GM18861 (cell line): ENCODE results near the gene FOXP1.

ENCODE experiments used
- ATAC-seq: cut with Tn5 transposase; IDR thresholded peaks from one replicate; pipeline ENCODE4 v1.9.1; 2021; ENCODE audit not compliant: unreplicated experiment

FOXP1 gene

DNA sequence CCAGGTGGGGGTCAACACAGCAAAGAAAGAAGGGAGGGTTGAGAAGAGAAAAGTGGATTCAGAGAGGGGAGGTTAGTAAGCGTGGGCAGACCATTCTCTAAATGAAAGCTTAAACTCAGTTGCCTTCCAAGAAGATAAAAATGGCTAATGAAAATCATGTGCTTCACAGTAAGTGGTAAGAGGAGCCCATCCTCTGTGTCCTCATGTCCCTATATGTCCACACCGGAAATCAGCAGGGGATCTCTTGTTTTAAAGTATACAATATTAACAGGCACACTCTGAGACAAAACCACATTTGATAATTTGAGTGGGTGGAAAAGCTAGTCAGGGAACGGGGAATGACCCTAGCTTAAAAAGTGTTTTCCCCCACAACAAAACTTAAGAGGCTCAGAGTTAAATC lies 4.4 kb upstream of the FOXP1 start:
- no peak for ATAC-seq

DNA sequence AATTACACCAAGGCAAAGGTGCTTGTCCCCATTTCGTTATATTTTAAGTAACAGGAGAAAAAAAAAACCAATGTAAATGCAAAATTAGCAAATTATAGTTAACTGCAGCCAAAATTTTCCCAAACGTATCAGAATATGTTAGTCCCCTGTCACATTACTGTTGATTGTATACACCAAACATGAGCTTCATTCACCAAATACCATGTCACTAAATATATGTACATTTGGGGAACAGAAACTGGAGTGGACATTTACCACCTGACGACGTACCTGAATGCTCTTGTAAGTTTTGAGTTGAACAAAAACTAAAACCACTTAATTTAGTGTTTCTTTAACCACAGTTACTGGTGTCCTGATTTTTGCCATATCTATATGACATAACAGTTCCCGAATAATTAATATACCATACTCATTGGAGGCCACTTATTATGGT lies 3.3 kb upstream of the FOXP1 start:
- no peak for ATAC-seq

DNA sequence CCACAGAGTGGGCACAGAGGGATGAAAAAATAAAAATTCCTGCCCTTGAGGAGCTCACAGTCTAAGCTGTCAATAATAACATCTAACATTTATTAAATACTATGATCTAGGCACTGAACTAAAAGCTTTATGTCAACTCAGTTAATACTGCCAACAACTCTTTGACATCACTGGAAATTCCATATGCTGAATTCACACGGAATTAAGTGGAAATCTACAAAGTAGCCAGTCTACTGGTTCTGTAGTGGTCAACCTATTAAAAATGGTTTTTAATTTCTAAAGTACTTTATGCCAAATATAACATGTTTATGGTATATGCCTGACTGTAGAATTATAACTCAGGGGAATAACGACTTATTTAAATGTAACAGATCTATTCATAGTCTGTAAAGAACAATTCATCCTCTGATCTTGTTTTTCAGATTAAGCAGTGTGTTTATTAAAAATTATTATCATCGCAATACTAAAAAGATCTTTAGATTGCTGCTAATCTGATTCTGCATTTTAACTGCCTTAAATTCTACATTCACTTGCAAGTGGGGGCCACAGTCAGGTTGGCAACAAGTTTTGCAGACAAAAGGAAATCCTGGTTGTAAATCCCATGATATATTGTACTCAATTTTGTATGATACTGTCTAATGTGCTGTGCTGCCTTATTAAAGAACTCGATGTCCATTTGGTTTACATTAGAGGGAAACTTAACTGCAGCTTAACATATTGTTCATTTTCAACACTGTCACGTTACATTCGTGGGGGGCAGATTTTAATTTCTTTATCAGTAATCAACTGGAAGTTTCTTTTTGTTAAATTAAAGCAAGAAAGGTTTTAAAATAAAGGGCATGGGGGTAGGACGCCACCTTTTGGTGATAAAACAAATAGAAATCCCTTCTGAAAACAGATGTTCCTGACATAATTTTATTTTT lies 2.6 kb upstream of the FOXP1 start:
- ATAC-seq, result no peak

DNA sequence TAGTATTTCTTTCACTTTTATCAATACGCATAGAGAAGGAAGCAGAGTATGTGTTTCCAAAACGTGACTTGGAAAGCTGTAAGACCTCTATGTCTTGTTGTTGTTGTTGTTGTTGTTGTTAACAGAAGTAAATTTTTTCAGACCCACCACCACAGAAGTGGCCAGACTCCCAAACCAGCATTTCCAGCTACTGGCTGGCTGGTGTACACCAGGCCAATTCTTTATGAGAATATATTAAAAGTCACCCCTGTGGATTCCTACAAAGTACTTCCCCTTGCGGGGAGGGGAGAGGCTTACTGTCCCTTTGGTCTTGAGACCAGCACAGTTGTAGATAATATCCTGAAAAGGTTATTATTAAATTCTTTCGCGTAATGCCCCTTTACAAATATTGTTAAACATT lies 1.6 kb upstream of the FOXP1 start:
- no peak for ATAC-seq

DNA sequence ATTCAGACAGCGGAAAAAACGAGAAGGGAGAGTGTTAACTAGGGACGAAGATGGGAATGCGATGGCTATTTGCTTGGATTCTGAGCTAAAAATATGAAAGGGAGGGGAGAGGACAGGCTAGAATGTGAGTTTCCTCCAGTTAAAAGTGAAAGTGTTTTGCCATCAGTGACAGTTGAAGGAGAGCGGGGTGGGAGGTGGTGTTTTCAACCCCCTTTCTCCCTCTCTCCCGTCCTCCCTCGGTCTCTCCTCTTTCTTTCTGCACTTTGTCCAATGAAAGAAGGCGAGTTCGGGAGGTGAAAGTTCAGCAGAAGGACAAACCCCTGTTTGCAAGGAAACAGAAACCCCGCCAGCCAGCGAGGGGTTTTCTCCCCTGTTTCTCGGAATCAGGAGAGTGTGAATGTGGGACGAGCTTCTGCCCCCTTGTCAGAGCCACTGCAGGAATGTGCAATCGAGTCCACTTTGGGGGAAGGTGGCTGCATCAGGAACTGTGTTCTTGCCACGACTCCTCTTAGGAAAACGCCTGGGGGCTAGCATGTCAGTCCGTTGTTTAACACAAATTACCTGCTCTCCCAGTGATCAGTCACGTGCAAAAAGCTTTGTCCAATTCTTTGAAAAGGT lies 975 bp upstream of the FOXP1 start:
- ATAC-seq, result no peak

DNA sequence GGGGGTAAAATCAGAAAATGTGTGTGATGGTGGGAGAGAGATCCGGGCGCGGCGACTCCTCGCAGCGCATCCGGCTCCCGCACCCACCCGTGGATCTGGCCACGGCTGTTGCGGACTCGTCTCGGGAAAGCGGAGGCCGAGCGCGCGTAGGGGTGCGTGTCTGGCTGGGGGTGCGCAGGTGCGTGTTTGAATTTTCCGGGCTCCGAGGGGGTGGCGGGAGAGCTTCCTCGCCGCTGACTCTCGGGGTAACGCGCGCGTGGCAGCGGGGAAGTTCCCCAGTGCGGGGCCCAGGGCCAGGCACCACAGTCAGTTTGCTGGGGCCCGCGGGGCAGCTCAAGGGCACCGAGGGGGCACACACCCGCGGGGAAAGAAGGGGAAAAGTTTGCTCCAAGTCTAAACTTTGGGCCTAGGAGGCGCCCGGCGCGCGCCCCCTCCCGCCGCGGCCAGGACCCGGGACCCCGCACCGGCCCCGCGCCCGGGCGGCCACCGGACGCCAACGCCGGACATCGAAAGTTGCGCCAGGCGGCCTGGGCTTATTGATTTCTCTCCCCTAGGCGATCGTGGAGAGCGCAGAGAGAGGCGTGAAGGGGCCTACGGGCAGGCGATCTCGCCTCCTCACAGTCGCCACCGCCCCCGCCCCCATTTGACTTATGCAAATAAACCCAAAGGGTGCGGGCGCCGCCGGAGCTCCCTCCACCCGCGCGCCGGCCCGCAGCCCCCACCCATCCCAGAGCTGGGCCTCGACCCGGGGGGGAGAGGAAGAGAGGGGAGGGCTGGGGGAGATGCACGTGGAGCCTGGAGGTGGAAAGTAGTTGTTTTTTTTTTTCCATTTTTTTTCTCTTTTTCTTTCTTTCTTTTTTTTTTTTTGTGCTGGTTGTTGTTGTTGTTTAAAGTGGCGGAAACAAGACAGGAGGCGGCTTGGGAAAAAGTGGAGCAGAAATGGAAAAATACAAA lies 639 bp downstream of the FOXP1 start:
- ATAC-seq, result no peak

DNA sequence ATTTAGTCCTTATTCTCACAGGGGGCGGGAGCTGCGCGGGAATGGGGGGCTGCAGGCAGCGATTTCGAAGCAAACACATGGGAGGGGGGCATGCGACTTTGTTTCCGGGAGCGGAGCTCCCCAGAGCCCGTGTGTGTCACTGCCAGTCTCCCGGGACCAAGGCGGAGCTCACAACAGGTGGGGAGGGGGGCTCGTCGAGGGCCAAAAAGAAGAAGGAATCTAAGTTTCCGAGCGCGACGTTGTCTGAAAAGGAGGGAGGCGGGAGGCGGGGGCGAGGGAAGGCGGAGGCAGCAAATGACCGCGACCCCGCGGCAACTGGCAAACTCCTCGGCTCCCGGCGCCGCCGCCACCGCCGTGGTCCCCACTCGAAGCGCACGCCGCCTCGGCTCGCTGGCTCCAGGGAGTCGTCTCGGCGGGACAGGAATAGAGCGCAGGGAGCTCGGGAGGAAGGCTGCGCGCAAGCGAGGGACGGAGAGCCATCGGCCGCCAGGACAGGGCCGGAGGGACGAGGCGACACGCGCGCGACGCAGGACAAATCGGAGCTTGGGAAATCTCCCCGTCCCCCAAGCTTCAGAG lies 1.4 kb downstream of the FOXP1 start:
- no peak for ATAC-seq

DNA sequence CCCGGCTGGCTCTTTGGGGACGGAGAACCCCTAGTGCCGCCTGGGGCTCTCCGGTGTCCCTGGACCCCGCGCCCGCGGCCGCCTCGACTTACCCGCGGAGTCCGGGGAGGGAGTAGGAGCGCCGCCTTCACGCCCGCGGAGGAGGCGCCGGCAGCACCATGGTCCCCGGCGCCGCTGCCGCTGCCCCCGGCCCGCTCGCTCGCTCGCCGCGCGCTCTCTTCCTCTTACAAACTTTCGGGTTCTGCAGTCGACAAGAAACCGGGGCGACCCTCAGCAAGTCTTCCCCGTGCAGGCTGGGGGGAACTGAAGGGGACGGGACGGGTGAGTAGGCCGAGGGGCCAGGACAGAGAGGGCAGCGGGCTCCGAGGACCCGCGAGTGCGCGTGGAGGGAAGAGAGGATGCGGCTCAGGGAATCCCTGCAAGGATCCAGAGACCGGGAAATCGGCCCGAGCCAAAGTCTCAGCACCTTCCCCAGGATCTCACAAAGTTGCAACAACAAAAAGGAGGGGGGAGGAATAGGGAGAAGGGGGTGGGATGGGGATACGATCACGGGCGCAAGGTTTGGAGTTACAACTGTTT lies 2.0 kb downstream of the FOXP1 start:
- no peak for ATAC-seq

DNA sequence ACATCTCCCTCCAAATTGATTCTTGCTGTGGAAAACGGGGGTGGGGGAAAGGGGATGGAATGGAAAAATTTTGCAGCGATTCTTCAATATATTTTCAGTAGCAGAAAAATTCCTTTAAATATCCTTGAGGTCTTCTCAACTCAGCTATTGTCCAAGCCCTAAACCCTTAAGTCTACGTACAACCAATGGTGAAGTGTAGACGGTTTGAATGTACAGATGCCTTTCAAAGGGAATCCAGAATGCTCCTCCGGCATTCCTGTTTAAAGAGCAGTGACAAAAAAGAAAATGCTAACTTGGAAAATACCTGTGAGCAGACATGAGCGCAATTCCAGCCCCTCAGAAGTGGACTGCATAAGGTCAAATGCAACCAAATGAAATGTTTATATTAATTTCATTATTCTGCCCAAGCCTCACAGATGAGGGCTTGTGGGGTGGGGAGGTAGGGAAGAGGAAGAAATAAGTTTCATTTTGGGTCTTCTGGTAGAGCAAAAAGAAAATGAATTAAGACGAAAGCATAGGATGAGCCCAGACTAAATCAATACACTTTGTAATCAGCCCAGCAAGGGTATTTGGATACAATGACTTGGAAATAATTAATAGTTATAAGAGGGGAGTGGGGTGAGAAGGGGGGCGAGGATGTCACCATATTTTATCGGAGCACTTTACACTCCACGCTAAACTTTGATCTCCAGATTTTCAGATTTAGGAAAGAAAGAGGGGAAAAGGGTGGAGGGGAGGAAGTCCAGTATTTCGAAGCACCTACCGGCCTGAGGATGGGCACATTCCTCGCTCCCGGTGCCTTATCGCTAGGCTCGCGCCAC lies 2.7 kb downstream of the FOXP1 start:
- ATAC-seq, result no peak

DNA sequence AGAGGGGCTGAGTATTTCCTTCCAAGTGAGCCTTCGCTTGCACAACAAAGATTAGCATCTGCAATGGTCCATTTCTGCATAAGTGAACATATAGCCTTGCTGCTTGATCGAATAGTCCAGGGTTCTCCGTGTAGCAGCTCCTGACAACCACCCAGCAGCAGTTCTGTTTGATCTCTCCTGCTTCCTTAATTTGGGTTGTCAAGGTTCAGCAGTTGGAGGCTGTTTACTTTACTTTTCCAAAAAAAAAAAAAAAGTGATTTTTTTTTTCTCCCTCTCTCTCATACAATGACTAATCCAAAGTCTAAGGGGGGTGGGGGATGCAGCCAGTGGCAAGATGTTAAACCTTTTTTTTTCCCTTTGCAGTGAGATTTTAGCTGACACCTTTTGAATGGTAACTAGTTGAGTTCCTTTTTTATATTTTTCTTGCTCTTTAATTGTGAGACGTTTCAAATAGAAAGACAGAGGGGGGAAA lies 3.6 kb downstream of the FOXP1 start:
- ATAC-seq, result no peak

DNA sequence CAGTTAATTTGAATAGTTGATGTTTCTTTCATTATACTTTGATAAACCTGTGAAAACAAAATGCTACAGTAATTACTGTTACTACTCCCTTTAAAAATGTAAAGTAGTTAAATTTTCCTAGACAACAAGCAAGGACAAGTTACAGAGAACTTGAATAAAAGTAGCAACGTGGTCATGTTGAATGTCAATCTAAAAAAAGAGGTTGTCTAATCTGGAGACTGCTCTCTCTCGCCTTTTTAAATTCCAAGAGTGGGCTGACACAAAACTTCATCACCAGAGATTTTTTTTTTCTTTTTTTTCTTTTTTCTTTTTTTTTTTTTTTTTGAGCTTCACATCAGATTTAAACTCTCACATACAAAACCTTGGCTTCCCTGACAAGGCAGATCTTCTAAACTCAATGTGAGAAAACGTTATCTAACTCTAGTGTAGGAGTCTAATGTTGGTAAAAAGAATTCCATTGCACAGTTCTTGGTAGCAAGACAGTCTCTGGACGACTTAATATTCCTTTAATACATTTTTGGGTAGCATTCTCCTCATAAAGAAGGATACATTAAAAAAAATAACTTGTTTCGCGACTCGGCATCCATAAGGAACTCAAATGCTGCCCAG lies 4.1 kb downstream of the FOXP1 start:
- ATAC-seq, result no peak

DNA sequence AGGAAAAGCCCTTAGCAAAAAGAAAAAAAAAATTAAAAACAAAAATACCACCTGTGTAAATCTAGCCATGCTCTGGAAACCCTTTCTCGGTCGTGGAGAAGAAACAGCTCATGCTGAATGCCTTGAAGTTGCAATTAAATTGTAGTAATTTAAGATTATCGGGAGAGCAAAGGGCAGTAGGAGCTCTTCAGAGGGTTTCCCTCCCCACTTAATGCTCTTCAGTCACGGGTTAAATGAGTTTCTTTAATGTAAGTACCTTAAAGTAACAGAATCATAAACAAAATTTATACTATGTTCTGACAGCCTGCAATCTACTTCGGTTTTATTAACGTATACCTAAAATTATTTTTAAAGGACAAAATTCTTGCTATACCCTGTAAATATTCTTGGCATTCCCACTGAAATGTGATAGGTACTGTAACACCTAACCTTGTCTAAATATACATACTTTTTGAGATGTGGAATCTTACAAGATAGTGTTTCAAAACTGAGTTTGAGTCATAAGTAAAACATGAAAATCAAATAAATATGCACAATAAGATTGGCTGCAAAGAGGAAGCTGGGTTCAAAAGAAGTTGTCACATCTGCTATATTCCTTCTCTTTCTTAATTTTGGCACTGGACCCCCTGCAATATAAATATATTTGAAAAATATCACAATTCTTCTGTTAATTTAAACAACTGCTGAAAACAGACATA lies 5.3 kb downstream of the FOXP1 start:
- ATAC-seq, result no peak

DNA sequence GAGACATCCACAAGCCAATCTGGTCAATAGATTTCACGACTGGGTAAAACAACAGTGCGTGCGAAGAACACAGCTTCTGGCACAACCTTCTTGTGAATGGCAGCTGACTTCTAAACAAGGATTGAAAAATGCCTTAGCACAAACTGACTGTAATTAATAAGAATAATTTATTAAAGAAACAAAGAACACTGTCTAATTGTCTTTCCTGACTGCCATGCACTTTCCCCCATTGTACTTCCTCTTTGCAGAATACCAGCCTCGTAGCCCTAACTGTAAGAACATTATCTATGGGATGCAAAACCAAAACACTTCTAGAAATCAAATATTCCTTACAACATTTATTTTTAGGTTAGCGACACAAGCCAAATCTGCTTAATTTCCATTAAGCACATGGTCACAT lies 6.5 kb downstream of the FOXP1 start:
- ATAC-seq, result no peak

DNA sequence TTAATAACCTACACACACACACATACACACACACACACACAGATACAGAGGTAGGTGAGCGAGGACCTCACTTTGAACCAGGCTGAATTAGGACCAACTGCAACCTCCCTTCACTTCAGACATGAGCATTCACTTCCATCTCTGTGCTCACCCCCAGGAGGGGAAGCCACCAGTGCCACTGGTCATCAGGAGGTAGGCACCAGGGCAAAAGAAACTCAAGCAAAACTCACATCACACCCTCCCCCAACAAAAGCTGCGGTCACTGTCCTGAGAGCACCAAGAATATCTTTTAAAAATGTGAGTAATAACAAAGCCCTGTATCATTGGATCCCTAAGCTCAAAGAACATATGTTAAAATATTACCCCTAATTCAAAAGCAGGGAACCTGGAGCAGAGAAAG lies 8.1 kb downstream of the FOXP1 start:
- ATAC-seq, result no peak

DNA sequence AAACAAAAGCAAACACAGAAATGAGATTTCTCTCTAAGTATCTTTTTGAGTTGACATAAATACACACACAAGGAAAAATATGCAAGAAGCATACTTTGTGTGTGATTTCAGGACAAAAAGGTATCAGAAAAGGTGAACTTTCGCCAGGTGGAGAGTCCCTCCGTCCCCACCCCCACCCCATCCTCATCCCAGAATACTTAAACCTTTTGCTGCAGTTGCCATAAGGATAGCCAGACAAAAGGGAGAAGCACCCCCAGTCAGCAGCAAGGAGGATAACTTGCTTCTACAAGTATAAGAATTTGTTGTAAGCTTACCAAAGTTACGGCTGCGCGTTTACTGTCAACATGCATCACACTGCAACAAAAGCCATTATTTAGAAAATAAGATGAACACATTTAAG lies 10.3 kb downstream of the FOXP1 start:
- no peak for ATAC-seq

DNA sequence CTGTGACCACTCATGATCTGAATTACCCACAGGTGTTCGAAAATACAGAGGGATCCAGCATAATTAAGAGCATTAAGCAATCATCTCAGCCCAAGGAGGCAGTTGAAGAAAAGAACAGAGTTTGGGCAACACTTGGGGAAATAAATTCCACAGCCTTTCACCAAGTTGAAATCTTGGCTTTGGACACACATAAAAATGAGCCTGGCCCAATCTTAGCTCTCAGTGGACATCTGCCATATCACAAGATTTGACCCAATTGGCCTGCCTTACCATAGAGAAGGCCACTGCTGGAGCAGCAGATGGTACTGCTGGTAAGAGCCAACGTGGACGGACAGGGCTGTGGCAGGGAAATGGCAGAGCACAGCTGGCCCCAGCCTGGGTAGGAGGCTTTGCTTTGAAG lies 13.0 kb downstream of the FOXP1 start:
- no peak for ATAC-seq

DNA sequence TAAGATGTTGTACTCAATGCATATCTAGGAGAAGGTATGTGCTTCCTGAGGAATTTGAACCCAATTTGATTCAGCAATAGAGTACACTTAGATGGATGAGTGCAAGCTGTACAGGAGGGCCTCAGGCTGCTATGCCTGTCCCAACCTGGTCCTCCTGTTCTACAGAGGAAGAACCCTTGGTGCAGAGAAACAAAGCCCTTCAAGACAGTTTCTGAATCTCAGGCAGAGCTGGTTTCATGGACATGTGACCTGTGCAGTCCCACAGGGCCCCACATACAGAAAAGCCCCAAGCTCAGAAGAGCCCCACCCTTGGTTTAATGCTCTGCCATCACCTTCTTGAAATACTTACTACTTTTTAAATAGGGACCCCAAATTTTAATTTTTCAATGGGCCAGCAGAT lies 15.3 kb downstream of the FOXP1 start:
- peak; percentile 37 for ATAC-seq

DNA sequence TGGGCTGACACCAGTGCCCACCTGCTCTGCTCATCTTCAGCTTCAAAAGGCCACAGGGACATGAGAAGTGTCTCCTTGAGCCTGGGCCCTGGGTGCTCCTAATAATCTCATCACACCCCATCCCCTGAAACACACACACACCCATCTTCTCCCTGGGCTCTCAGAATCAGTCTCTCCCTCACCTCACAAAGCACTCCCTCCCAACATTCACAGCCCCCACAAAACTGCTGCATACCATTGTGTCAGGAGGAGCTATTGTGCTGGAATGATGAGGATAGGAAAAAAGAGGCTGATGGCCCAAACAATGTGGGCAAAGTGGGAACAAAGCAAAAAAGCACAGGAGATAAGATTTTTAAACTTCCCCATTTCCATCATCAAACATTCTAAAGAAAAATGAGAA lies 16.8 kb downstream of the FOXP1 start:
- ATAC-seq, result no peak

DNA sequence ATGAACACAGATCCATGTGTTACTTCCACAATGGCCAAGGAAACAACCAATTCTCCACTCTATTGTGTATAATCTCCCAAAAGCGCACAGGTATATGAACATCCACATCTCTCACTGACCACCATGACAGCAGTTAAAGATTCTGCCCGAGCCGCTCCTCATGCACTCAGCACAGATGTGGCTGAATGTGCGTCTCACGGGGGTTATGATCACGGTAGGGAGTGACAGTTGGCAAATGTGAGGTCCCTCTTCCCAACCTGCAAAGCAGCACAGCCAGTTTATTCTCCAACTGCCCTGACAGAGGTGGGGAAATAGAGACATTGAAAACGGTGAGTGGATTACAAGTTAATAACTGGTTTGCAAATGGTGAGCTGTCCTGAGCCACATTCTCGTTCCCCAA lies 17.6 kb downstream of the FOXP1 start:
- ATAC-seq, result no peak
